Testis (tissue), 3 donors: ENCODE data around the gene LRRC7. TPM values are rescaled to one million over a fixed set of nuclear protein-coding genes. Genes with fewer than 3 reads are reported as not detected.

ENCODE experiments used
- DNase-seq: peaks from one replicate; pipeline ENCODE4 v3.0.0-alpha.2; 2019
- H3K27ac ChIP-seq, 2 donors: fragments of 200-600 bp; sonication (generic); one replicate each; pipeline ENCODE4 v1.5.1; 2019
- H3K27me3 ChIP-seq: fragments of 200-600 bp; sonication (generic); one replicate; pipeline ENCODE4 v1.5.1; 2019
- H3K36me3 ChIP-seq: fragments of 200-600 bp; sonication (generic); one replicate; pipeline ENCODE4 v1.5.1; 2017; ENCODE audit warnings: low read depth; ENCODE audit errors: missing control alignments
- H3K4me1 ChIP-seq: fragments of 200-600 bp; sonication (generic); one replicate; pipeline ENCODE4 v1.5.1; 2019
- H3K4me3 ChIP-seq, 2 donors: fragments of 200-600 bp; sonication (generic); one replicate each; pipeline ENCODE4 v1.5.1; 2017 to 2019
- H3K9me3 ChIP-seq: fragments of 200-600 bp; sonication (generic); one replicate; pipeline ENCODE4 v1.5.1; 2017
- POLR2A ChIP-seq: fragments of 450-650 bp; IDR thresholded peaks from one replicate; pipeline ENCODE4 v1.6.1; 2017; ENCODE audit warnings: antibody characterized with exemption, mild to moderate bottlenecking, moderate library complexity
- WGBS, 2 donors: methylation state at CpG; one replicate each; pipeline ENCODE4 v1.1.5; 2018; 5-methylcytosine and 5-hydroxymethylcytosine counted together
- intact Hi-C: fragments of 100-400 bp; cut with DNase I; formaldehyde crosslinking; loops from one replicate; pipeline ENCODE4 v1.15.1; 2023; ENCODE audit warnings: low total_unique reads
- polyA plus RNA-seq: library from polyadenylated mRNA; stranded (reverse); fragments of 350-450 nt; fragmentation: Illumina TruSeq; extraction: RNeasy Lipid Tissue Mini Kit (QIAGEN cat#74804); gene quantifications from one replicate; pipeline ENCODE4 v1.2.3, GENCODE V29; 2014; ENCODE audit warnings: low read depth, low replicate concordance; ENCODE audit not compliant: insufficient read depth
- total RNA-seq, 2 donors: library from RNA; depleted of rRNA; stranded (reverse); fragments of >200 nt; gene quantifications; one replicate each; pipeline ENCODE4 v1.2.3, GENCODE V29; 2016
- TF ChIP-seq, protein P1 (sequence below), 3 experiments: fragments of 450-650 bp in 2 of 3; fragments of 200-600 bp in 1 of 3; sonication (generic) in 1 of 3; IDR thresholded peaks; one replicate each; pipeline ENCODE4 v1.5.1; 2016 to 2019; ENCODE audit warnings: antibody characterized with exemption in 3 of 3, mild to moderate bottlenecking in 2 of 3, moderate library complexity in 1 of 3

LRRC7 gene
- total and polyA plus RNA-seq, 3 donors from 2014 or later = 5.2 to 8.0 (median 6.9) TPM

DNA sequence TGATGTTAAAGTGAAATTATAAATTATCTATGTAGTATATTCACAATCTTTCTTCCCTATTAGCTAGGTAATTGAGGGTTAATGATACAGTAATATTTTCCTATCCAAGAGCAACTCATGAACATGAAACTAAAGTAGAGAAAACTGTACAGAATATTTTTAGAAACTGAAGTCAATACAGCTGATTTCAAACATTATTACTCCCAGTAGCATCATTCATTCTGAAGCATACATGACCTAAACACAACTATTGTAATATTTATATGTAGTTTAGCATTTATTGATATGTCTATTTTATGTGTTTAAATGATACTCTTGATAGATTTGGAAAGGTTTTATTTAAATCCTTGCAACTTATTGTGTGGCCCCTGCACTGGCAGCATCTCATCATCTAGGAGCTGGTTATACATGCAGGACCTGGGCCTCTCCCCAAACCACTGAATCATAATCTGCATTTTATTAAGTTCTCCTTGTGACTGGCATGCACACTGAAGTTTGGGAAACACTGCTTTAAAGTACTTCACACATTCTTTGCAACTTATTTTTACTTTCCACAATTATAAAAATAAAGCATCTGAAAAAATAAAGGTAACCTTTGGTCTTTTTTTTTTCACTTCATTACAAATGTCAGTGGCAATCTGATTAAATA lies 437.8 kb downstream of the LRRC7 start:
- Histone ChIP-seq H3K27me3 (no peaks in the 10 kb centered on the region), H3K4me1 (no peaks in the 10 kb centered on the region), H3K27ac (no peak overlapping the region), H3K9me3 (no peaks in the 10 kb centered on the region), H3K36me3 (no peaks in the 10 kb centered on the region), H3K4me3 (no peak overlapping the region)
- intact Hi-C loops = no loop called here
- no peak for TF ChIP-seq POLR2A
- TF ChIP-seq, protein P1, sequence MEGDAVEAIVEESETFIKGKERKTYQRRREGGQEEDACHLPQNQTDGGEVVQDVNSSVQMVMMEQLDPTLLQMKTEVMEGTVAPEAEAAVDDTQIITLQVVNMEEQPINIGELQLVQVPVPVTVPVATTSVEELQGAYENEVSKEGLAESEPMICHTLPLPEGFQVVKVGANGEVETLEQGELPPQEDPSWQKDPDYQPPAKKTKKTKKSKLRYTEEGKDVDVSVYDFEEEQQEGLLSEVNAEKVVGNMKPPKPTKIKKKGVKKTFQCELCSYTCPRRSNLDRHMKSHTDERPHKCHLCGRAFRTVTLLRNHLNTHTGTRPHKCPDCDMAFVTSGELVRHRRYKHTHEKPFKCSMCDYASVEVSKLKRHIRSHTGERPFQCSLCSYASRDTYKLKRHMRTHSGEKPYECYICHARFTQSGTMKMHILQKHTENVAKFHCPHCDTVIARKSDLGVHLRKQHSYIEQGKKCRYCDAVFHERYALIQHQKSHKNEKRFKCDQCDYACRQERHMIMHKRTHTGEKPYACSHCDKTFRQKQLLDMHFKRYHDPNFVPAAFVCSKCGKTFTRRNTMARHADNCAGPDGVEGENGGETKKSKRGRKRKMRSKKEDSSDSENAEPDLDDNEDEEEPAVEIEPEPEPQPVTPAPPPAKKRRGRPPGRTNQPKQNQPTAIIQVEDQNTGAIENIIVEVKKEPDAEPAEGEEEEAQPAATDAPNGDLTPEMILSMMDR (IDR thresholded peaks at IDR 0.05) = no peak
- DNase-seq = no peak

DNA sequence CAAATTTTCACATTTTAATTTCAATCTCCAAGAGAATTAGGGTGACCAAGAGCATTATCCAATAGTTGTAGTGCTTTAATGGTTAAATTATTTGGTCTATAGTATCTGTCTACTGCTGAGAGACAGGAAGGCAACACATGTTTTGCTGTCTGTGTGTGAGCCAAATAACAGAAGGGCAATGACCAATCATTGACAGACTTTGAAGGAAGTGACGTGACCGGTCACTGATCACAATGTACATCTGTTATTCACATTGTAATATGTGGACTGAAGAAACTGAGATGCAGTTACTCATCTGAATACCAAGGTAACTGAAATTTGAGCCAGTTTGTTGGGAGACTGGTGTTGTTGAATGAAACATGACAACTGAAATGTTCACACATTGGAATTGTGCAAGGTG lies 440.9 kb downstream of the LRRC7 start:
- H3K27ac ChIP-seq = no peak overlapping the region
- no peaks in the 10 kb centered on the region for H3K9me3 ChIP-seq
- intact Hi-C loops = no loop called here
- H3K27me3 ChIP-seq = no peaks in the 10 kb centered on the region
- no peaks in the 10 kb centered on the region for H3K36me3 ChIP-seq
- no peaks in the 10 kb centered on the region for H3K4me1 ChIP-seq
- WGBS, 2 donors = 94 to 98% methylated on average over 2 of the region's 2 CpGs
- DNase-seq = no peak
- TF ChIP-seq, protein P1 (IDR thresholded peaks at IDR 0.05) = no peak
- TF ChIP-seq POLR2A = no peak
- H3K4me3 ChIP-seq = no peak overlapping the region

DNA sequence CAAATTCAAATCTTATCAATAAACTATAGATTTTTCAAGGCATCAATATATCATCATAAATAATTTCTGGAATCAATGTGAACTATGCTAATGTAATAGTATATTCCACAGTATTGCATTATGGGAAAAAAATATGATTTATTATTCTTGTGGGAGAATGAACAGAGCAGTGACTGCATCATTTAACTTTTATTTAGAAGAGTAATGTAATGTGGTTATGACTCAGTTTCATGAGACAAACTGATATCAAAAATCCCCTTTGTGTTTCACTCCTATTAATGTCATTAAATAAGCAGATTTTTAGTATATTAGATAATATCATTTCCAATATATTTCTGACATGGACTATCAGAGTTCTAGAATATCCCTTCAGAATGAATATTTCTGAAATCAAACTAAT lies 450.0 kb downstream of the LRRC7 start:
- no peaks in the 10 kb centered on the region for H3K4me1 ChIP-seq
- no peaks in the 10 kb centered on the region for H3K27me3 ChIP-seq
- no peaks in the 10 kb centered on the region for H3K9me3 ChIP-seq
- no peak for TF ChIP-seq POLR2A
- TF ChIP-seq, protein P1 (IDR thresholded peaks at IDR 0.05) = no peak
- H3K36me3 ChIP-seq = no peaks in the 10 kb centered on the region
- no peak overlapping the region for H3K4me3 ChIP-seq
- DNase-seq = no peak
- no peak overlapping the region for H3K27ac ChIP-seq
- intact Hi-C loops = no loop called here

DNA sequence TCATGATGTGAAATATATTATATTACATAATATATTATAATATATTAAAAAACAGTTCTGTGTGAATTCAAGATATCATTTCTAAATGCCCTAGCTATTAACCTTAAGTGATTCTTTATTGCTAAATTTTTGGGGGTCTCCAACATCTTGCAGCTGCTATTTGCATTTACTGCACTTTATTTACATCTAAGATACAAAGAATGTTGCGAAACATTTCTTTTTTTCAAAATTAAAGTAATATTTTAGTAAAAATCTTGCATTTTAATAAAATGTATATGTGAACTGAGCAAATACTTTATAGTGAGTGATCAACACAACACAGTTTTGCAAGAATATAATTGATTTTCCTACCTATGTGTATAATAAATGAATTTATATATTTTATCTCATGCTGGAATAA lies 456.6 kb downstream of the LRRC7 start:
- H3K27me3 ChIP-seq = no peaks in the 10 kb centered on the region
- TF ChIP-seq, protein P1 (IDR thresholded peaks at IDR 0.05) = no peak
- TF ChIP-seq POLR2A = no peak
- no peaks in the 10 kb centered on the region for H3K9me3 ChIP-seq
- no peak overlapping the region for H3K27ac ChIP-seq
- H3K4me3 ChIP-seq = no peak overlapping the region
- DNase-seq = no peak
- intact Hi-C loops = no loop called here
- 92 to 95% methylated on average over 1 of the region's 1 CpG for WGBS, 2 donors
- H3K4me1 ChIP-seq = no peaks in the 10 kb centered on the region
- H3K36me3 ChIP-seq = no peaks in the 10 kb centered on the region

DNA sequence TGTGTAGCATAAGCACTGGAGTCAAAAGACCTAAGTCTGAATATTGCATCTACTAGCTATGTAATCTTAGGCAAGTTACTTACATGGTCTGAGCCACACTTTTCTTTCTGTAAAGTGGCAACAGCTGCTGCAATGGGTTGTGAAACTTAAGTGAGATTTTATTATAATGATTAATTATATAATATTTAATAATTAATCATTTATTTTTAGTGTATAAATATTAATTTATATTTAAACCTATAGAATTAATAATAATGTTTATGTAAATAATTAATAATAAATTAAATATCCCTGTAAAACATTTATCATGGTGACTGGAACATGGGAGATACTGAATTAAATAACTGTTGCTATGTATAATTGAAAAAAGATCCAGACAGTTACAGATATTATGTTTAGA lies 457.3 kb downstream of the LRRC7 start:
- no peak for DNase-seq
- Histone ChIP-seq H3K4me1 (no peaks in the 10 kb centered on the region), H3K36me3 (no peaks in the 10 kb centered on the region), H3K9me3 (no peaks in the 10 kb centered on the region), H3K27me3 (no peaks in the 10 kb centered on the region), H3K4me3 (no peak overlapping the region), H3K27ac (no peak overlapping the region)
- intact Hi-C loops = no loop called here
- no peak for TF ChIP-seq POLR2A
